Lung (tissue), 12 donors: ENCODE data around the gene FOXC2. TPM values are rescaled to one million over a fixed set of nuclear protein-coding genes. Genes with fewer than 3 reads are reported as not detected.

Experiments
- ATAC-seq: fragments of 200-7000 bp; cut with Tn5 transposase; one replicate; pipeline ENCODE4 v1.9.1; 2020; ENCODE audit warnings: moderate number of reproducible peaks; ENCODE audit not compliant: insufficient read depth, low FRiP score
- DNase-seq, 3 donors: peaks; one replicate each; pipeline ENCODE4 v3.0.0-alpha.2; 2013 to 2017
- H3K27ac ChIP-seq, 2 donors: one replicate each; pipeline ENCODE4 v1.5.1; 2013; ENCODE audit warnings: mild to moderate bottlenecking in 2 of 2, moderate library complexity in 2 of 2, control low read depth in 1 of 2, inconsistent platforms in 1 of 2, low read depth in 1 of 2, low read length in 1 of 2
- H3K27me3 ChIP-seq, 3 donors: one replicate each; pipeline ENCODE4 v1.5.1; 2013; ENCODE audit warnings: low read length in 2 of 3; ENCODE audit not compliant: control insufficient read depth in 3 of 3, insufficient read depth in 3 of 3
- H3K36me3 ChIP-seq, 4 donors: one replicate each; pipeline ENCODE4 v1.5.1; 2013; ENCODE audit warnings: low read length in 4 of 4, mild to moderate bottlenecking in 1 of 4, moderate library complexity in 1 of 4; ENCODE audit not compliant: control insufficient read depth in 4 of 4, insufficient read depth in 4 of 4
- H3K4me1 ChIP-seq, 5 donors: one replicate each; pipeline ENCODE4 v1.5.1; 2013; ENCODE audit warnings: low read length in 5 of 5, mild to moderate bottlenecking in 2 of 5, moderate library complexity in 1 of 5; ENCODE audit not compliant: control insufficient read depth in 5 of 5, insufficient read depth in 5 of 5
- H3K4me3 ChIP-seq: one replicate; pipeline ENCODE4 v1.5.1; 2013; ENCODE audit warnings: mild to moderate bottlenecking, control low read depth, moderate library complexity
- H3K9ac ChIP-seq, 2 donors: one replicate each; pipeline ENCODE4 v1.5.1; 2013; ENCODE audit warnings: low read length in 2 of 2, control low read depth in 1 of 2; ENCODE audit not compliant: insufficient read depth in 1 of 2
- H3K9me3 ChIP-seq, 4 donors: one replicate each; pipeline ENCODE4 v1.5.1; 2013; ENCODE audit warnings: low read length in 3 of 4, mild to moderate bottlenecking in 1 of 4, moderate library complexity in 1 of 4; ENCODE audit not compliant: control insufficient read depth in 4 of 4, insufficient read depth in 3 of 4
- CTCF ChIP-seq: IDR thresholded peaks from 2 replicates; pipeline ENCODE4 v1.5.1; 2012; ENCODE audit warnings: mild to moderate bottlenecking; ENCODE audit errors: control extremely low read depth, extremely low read depth
- WGBS, 2 donors: extraction: QIAGEN DNeasy Blood & Tissue Kit; methylation state at CpG; one replicate each; pipeline ENCODE4 v1.1.7; 2013; 5-methylcytosine and 5-hydroxymethylcytosine counted together
- polyA plus RNA-seq, 2 donors: library from polyadenylated mRNA; stranded (reverse); fragments of 200-250 nt; gene quantifications; one replicate each; pipeline ENCODE4 v1.2.1, GENCODE V29; 2013
- total RNA-seq, 2 donors: library from RNA; depleted of rRNA in 1 of 2; stranded (reverse); fragments of >200 nt in 1 of 2; gene quantifications; one replicate each; pipeline ENCODE4 v1.2.1, GENCODE V29; 2014 to 2021
- donor health status: control.
- donor health status: control.
- donor health status: Bipolar disorder and iron deficiency.
- donor health status: healthy.
- donor health status: DM: yes; HTN: yes; CAD: no.

The FOXC2 gene
- total and polyA plus RNA-seq, 4 donors: 0.37 to 2.7 (median 0.63) TPM

- Histone ChIP-seq H3K27ac (no peak overlapping the region), H3K27me3 (peaks cover 4 to 31% (median 10%) of the 10 kb centered on the region in 3 donors), H3K9ac (no peak overlapping the region), H3K9me3 (no peaks in the 10 kb centered on the region), H3K4me1 (peaks cover 0 to 22% (median 2%) of the 10 kb centered on the region in 5 donors), H3K4me3 (no peak overlapping the region), H3K36me3 (no peaks in the 10 kb centered on the region)
- no peak for ATAC-seq
- no peak for DNase-seq
- no peak for TF ChIP-seq CTCF
- 90 to 94% methylated on average over 6 of the region's 6 CpGs for WGBS, 2 donors
Measured at GRCh38 chr16:86584071-86584685, 17.5 kb downstream of the FOXC2 start.

GRCh38 chr16:86584726-86585721 is 18.4 kb downstream of the FOXC2 start:
- WGBS, 2 donors: 85 to 91% methylated on average over 12 of the region's 12 CpGs
- H3K4me1 ChIP-seq: peaks cover 0 to 14% (median 0%) of the 10 kb centered on the region in 5 donors
- no peak overlapping the region for H3K4me3 ChIP-seq
- DNase-seq (no peak), ATAC-seq (no peak)
- no peak overlapping the region for H3K27ac ChIP-seq
- H3K27me3 ChIP-seq: peaks cover 2 to 28% (median 8%) of the 10 kb centered on the region in 3 donors
- H3K36me3 ChIP-seq: no peaks in the 10 kb centered on the region
- no peaks in the 10 kb centered on the region for H3K9me3 ChIP-seq
- no peak overlapping the region for H3K9ac ChIP-seq
- TF ChIP-seq CTCF: no peak

- Histone ChIP-seq H3K4me1 (peaks cover 0 to 5% (median 0%) of the 10 kb centered on the region in 5 donors), H3K9ac (no peak overlapping the region), H3K36me3 (no peaks in the 10 kb centered on the region), H3K9me3 (no peaks in the 10 kb centered on the region), H3K27ac (peak overlapping the region; percentile 20 to 34), H3K27me3 (peaks cover 0 to 19% (median 4%) of the 10 kb centered on the region in 3 donors), H3K4me3 (no peak overlapping the region)
- DNase-seq: no peak
- 67 to 85% methylated on average over 10 of the region's 10 CpGs for WGBS, 2 donors
- no peak for ATAC-seq
- no peak for TF ChIP-seq CTCF
Measured at GRCh38 chr16:86585821-86586611, 19.4 kb downstream of the FOXC2 start.
